Smooth muscle cell (in vitro differentiated cells): Measurements from ENCODE around the gene NCF4. TPM values are rescaled to one million over a fixed set of nuclear protein-coding genes. Genes with fewer than 3 reads are reported as not detected.

Experiments used
- DNase-seq: peaks from one replicate; lab custom pipeline; 2025; ENCODE audit not compliant: unreplicated experiment; lab: John Stamatoyannopoulos, UW
- H2AFZ ChIP-seq: fragments of 200-600 bp; sonication (generic); 2 replicates; pipeline ENCODE4 v1.6.0; 2016; ENCODE audit warnings: antibody characterized with exemption, low read depth, mild to moderate bottlenecking
- H3F3A ChIP-seq: fragments of 200-600 bp; sonication (generic); 2 replicates; pipeline ENCODE4 v1.6.0; 2017; ENCODE audit warnings: antibody characterized with exemption, low read depth
- H3K27ac ChIP-seq: fragments of 200-600 bp; sonication (generic); 2 replicates; pipeline ENCODE4 v1.5.1; 2016; ENCODE audit warnings: low read depth, mild to moderate bottlenecking
- H3K27me3 ChIP-seq: fragments of 200-600 bp; sonication (generic); 2 replicates; pipeline ENCODE4 v1.6.1; 2016; ENCODE audit warnings: low read depth, mild to moderate bottlenecking
- H3K36me3 ChIP-seq: fragments of 200-600 bp; sonication (generic); 2 replicates; pipeline ENCODE4 v1.5.1; 2016; ENCODE audit warnings: low read depth
- H3K4me1 ChIP-seq: fragments of 200-600 bp; sonication (generic); 2 replicates; pipeline ENCODE4 v1.5.1; 2016; ENCODE audit warnings: low read depth
- H3K4me2 ChIP-seq: fragments of 200-600 bp; sonication (generic); 2 replicates; pipeline ENCODE4 v1.6.0; 2016; ENCODE audit warnings: mild to moderate bottlenecking
- H3K4me3 ChIP-seq: fragments of 200-600 bp; sonication (generic); 2 replicates; pipeline ENCODE4 v1.5.1; 2016; ENCODE audit warnings: mild to moderate bottlenecking
- H3K79me2 ChIP-seq: fragments of 200-600 bp; sonication (generic); 2 replicates; pipeline ENCODE4 v1.6.0; 2016; ENCODE audit warnings: low read depth, mild to moderate bottlenecking
- H3K9ac ChIP-seq: fragments of 200-600 bp; sonication (generic); 2 replicates; pipeline ENCODE4 v1.6.0; 2016; ENCODE audit warnings: low read depth
- H3K9me3 ChIP-seq: fragments of 200-600 bp; sonication (generic); replicated peaks from 2 replicates; pipeline ENCODE4 v1.5.1; 2016; ENCODE audit warnings: low read depth
- H4K20me1 ChIP-seq: fragments of 200-600 bp; sonication (generic); 2 replicates; pipeline ENCODE4 v1.6.0; 2016; ENCODE audit warnings: low read depth
- CTCF ChIP-seq: fragments of 200-600 bp; sonication (generic); IDR thresholded peaks from 2 replicates; pipeline ENCODE4 v1.5.1; 2017; ENCODE audit warnings: borderline replicate concordance, mild to moderate bottlenecking, antibody characterized with exemption; ENCODE audit not compliant: insufficient read depth, poor library complexity, severe bottlenecking
- WGBS: methylation state at CpG from one replicate; pipeline ENCODE4 v1.1.7; 2016; ENCODE audit warnings: low lambda C conversion rate; 5-methylcytosine and 5-hydroxymethylcytosine counted together
- polyA plus RNA-seq: library from polyadenylated mRNA; unstranded; fragments of >200 nt; fragmentation: Nextera tagmentation; extraction: Ambion mirVana; gene quantifications from 2 replicates; pipeline ENCODE4 v1.2.1, GENCODE V29; 2016
- total RNA-seq: library from RNA; depleted of rRNA; stranded (reverse); fragments of >200 nt; gene quantifications from 2 replicates; pipeline ENCODE4 v1.2.3, GENCODE V29; 2014

Gene NCF4
- total and polyA plus RNA-seq, 2 experiments from 2014 or later: 0.15 TPM; not detected in 1

- TF ChIP-seq CTCF: no peak
- H3F3A ChIP-seq: no peaks in the 10 kb centered on the region
Observed at GRCh38 chr22:36891646-36892045, 30.8 kb downstream of the NCF4 start.

GRCh38 chr22:36892292-36892691, 31.5 kb downstream of the NCF4 start:
- H3K27ac ChIP-seq: no peak overlapping the region
- no peak overlapping the region for H3K4me2 ChIP-seq
- no peaks in the 10 kb centered on the region for H3K36me3 ChIP-seq
- no peak overlapping the region for H2AFZ ChIP-seq
- H3K4me1 ChIP-seq: no peaks in the 10 kb centered on the region
- WGBS: 41% methylated on average over 2 of the region's 2 CpGs
- H3F3A ChIP-seq: no peaks in the 10 kb centered on the region
- no peaks in the 10 kb centered on the region for H3K79me2 ChIP-seq
- no peak for TF ChIP-seq CTCF
- no peaks in the 10 kb centered on the region for H3K27me3 ChIP-seq
- no peak overlapping the region for H3K9ac ChIP-seq
- DNase-seq: no peak
- H3K9me3 ChIP-seq: no peaks in the 10 kb centered on the region
- no peak overlapping the region for H3K4me3 ChIP-seq
- no peaks in the 10 kb centered on the region for H4K20me1 ChIP-seq

More at GRCh38 chr22:36891646-36892045, 30.8 kb downstream of the NCF4 start:
- no peaks in the 10 kb centered on the region for H4K20me1 ChIP-seq
- no peak overlapping the region for H3K27ac ChIP-seq
- DNase-seq: no peak
- H3K4me1 ChIP-seq: no peaks in the 10 kb centered on the region
- 76% methylated on average over 1 of the region's 1 CpG for WGBS
- H3K36me3 ChIP-seq: no peaks in the 10 kb centered on the region
- H3K9ac ChIP-seq: no peak overlapping the region
- no peaks in the 10 kb centered on the region for H3K9me3 ChIP-seq
- no peak overlapping the region for H3K4me3 ChIP-seq
- no peaks in the 10 kb centered on the region for H3K27me3 ChIP-seq
- no peak overlapping the region for H2AFZ ChIP-seq
- H3K79me2 ChIP-seq: no peaks in the 10 kb centered on the region
- no peak overlapping the region for H3K4me2 ChIP-seq

- H2AFZ ChIP-seq: no peak overlapping the region
- TF ChIP-seq CTCF: no peak
- H3K9ac ChIP-seq: no peak overlapping the region
- 78% methylated on average over 3 of the region's 3 CpGs for WGBS
- H3K4me1 ChIP-seq: no peaks in the 10 kb centered on the region
- no peak for DNase-seq
- no peaks in the 10 kb centered on the region for H4K20me1 ChIP-seq
- H3K4me3 ChIP-seq: no peak overlapping the region
- H3F3A ChIP-seq: no peaks in the 10 kb centered on the region
- H3K27ac ChIP-seq: no peak overlapping the region
- no peaks in the 10 kb centered on the region for H3K9me3 ChIP-seq
- H3K27me3 ChIP-seq: peaks cover under 1% of the 10 kb centered on the region
- H3K36me3 ChIP-seq: no peaks in the 10 kb centered on the region
- H3K4me2 ChIP-seq: no peak overlapping the region
- H3K79me2 ChIP-seq: no peaks in the 10 kb centered on the region
Observed at GRCh38 chr22:36893262-36893661, 32.5 kb downstream of the NCF4 start.

GRCh38 chr22:36894266-36894665, 33.5 kb downstream of the NCF4 start:
- H3K4me1 ChIP-seq: no peaks in the 10 kb centered on the region
- no peak overlapping the region for H2AFZ ChIP-seq
- H3K9me3 ChIP-seq: no peaks in the 10 kb centered on the region
- no peaks in the 10 kb centered on the region for H3K36me3 ChIP-seq
- no peak for DNase-seq
- WGBS: 96% methylated on average over 1 of the region's 1 CpG
- no peak overlapping the region for H3K27ac ChIP-seq
- H3K9ac ChIP-seq: no peak overlapping the region
- H4K20me1 ChIP-seq: no peaks in the 10 kb centered on the region
- no peak overlapping the region for H3K4me3 ChIP-seq
- no peaks in the 10 kb centered on the region for H3K79me2 ChIP-seq
- H3F3A ChIP-seq: no peaks in the 10 kb centered on the region
- no peak for TF ChIP-seq CTCF
- H3K27me3 ChIP-seq: peaks cover 4% of the 10 kb centered on the region
- H3K4me2 ChIP-seq: no peak overlapping the region
